GM12878 (cell line): Measurements from ENCODE around the gene ARHGAP32.

Experiments used
- ATF3 ChIP-seq: IDR thresholded peaks from 2 replicates; pipeline ENCODE4 v1.6.1; 2011; ENCODE audit warnings: low read depth, mild to moderate bottlenecking, low read length, moderate library complexity, borderline replicate concordance; ENCODE audit errors: extremely low read depth
- BRCA1 ChIP-seq: IDR thresholded peaks from 2 replicates; pipeline ENCODE4 v1.6.1; 2011; ENCODE audit warnings: low read depth, low read length, improper control_type of control experiment
- CEBPZ ChIP-seq: fragments of 150-350 bp; IDR thresholded peaks from 2 replicates; pipeline ENCODE4 v1.6.1; 2016; ENCODE audit warnings: low read depth, low read length
- CTCF ChIP-seq, 3 experiments: IDR thresholded peaks in 2 of 3; conservative IDR thresholded peaks in 1 of 3; 2 replicates each; pipeline ENCODE4 v1.5.1; 2011; ENCODE audit warnings: low read depth in 3 of 3, low read length in 3 of 3, mild to moderate bottlenecking in 3 of 3, control low read depth in 2 of 3, moderate library complexity in 2 of 3, inconsistent platforms in 1 of 3, mixed read lengths in 1 of 3; ENCODE audit not compliant: control insufficient read depth in 2 of 3, insufficient read depth in 1 of 3; ENCODE audit errors: extremely low read depth in 1 of 3
- E2F4 ChIP-seq: IDR thresholded peaks from 2 replicates; pipeline ENCODE4 v1.6.1; 2012; ENCODE audit warnings: low read depth, low read length, improper control_type of control experiment
- EED ChIP-seq: sonication (generic); IDR thresholded peaks from 2 replicates; pipeline ENCODE4 v1.6.1; 2016; ENCODE audit warnings: antibody characterized with exemption, low read depth
- HDAC6 ChIP-seq: fragments of 200-600 bp; sonication (generic); IDR thresholded peaks from one replicate; pipeline ENCODE4 v1.8.0; 2017; ENCODE audit warnings: antibody characterized with exemption; ENCODE audit not compliant: unreplicated experiment
- PBX3 ChIP-seq: IDR thresholded peaks from 2 replicates; pipeline ENCODE4 v1.6.1; 2011; ENCODE audit warnings: mild to moderate bottlenecking, low read depth, low read length, moderate library complexity; ENCODE audit not compliant: insufficient replicate concordance
- RAD21 ChIP-seq: IDR thresholded peaks from 2 replicates; pipeline ENCODE4 v1.6.1; 2011; ENCODE audit warnings: mild to moderate bottlenecking, low read depth, low read length, moderate library complexity; ENCODE audit not compliant: insufficient read depth
- SRF ChIP-seq, 2 experiments: IDR thresholded peaks; 2 replicates each; pipeline ENCODE4 v1.6.1; 2011; ENCODE audit warnings: low read depth in 2 of 2, low read length in 2 of 2, mild to moderate bottlenecking in 1 of 2, moderate library complexity in 1 of 2
- SUZ12 ChIP-seq: fragments of 200-600 bp; sonication (generic); IDR thresholded peaks from one replicate; pipeline ENCODE4 v1.6.1; 2018; ENCODE audit warnings: antibody characterized with exemption, mild to moderate bottlenecking; ENCODE audit not compliant: unreplicated experiment
- TCF7 ChIP-seq: IDR thresholded peaks from 2 replicates; pipeline ENCODE4 v1.6.1; 2014; ENCODE audit warnings: antibody characterized with exemption, borderline replicate concordance
- YY1 ChIP-seq: IDR thresholded peaks from 2 replicates; pipeline ENCODE4 v1.6.1; 2011; ENCODE audit warnings: low read depth, mild to moderate bottlenecking, low read length
- ZBTB11 ChIP-seq: fragments of 450-650 bp; formaldehyde crosslinking; IDR thresholded peaks from 2 replicates; pipeline ENCODE4 v1.5.0; 2022; ENCODE audit warnings: mild to moderate bottlenecking, missing genetic modification characterization

GRCh38 chr11:128963744-128964325, 228.3 kb downstream of the ARHGAP32 start:
- TF ChIP-seq PBX3 (no peak), BRCA1 (no peak), HDAC6 (no peak), ATF3 (no peak), CEBPZ (no peak), RAD21 (no peak), SUZ12 (no peak), YY1 (no peak), CTCF (IDR thresholded peaks at IDR 0.05 in 2 of 3, conservative IDR thresholded peaks at IDR 0.05 in 1 of 3; ENCODE audit: control insufficient read depth in 2 of 3, extremely low read depth in 1 of 3, insufficient read depth in 1 of 3, low read depth in 3 of 3, low read length in 3 of 3) (no peak), SRF (IDR thresholded peaks at IDR 0.05; ENCODE audit: low read depth in 2 of 2, low read length in 2 of 2) (no peak), TCF7 (no peak), ZBTB11 (CRISPR knock-in tag) (no peak), E2F4 (no peak), EED (no peak)
